ENCODE data around the gene C11orf54.

GRCh38 chr11:93783362-93783761, 41.9 kb downstream of the C11orf54 start:
- TF ChIP-seq CTCF (optimal IDR thresholded peaks at IDR 0.05 in 1 of 3, IDR thresholded peaks at IDR 0.05 in 1 of 3, conservative IDR thresholded peaks at IDR 0.05 in 1 of 3; ENCODE audit: extremely low read depth in 1 of 3, insufficient read depth in 2 of 3, low read length in 3 of 3) (no peak), EZH2 (IDR thresholded peaks at IDR 0.05; ENCODE audit: low read length) (no peak)

Measured in keratinocyte (primary cell).